GM21515 (cell line): ENCODE data around the gene GYPC.
A peak's percentile ranks its signal among the peaks of the same experiment; 100 is the strongest.

Experiments used
- ATAC-seq: cut with Tn5 transposase; IDR thresholded peaks from one replicate; pipeline ENCODE4 v1.9.1; 2021; ENCODE audit not compliant: unreplicated experiment

Gene GYPC

DNA sequence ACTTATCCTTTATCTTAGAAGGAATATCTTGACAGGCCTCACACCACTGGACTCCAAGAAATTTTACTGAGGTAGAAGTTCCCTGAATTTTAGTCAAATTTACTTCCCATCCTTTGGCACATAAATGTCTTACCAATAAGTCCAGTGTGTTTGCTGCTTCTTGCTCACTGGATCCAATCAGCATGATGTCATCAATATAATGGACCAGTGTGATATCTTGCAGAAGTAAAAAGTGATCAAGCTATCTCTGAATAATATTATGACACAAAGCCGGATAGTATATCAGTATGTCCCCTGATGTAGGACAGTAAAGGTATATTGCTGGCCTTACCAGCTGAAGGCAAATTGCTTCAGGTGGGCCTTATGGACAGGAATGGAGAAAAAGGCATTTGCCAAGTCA, 6.9 kb upstream of the GYPC start:
- ATAC-seq = no peak

DNA sequence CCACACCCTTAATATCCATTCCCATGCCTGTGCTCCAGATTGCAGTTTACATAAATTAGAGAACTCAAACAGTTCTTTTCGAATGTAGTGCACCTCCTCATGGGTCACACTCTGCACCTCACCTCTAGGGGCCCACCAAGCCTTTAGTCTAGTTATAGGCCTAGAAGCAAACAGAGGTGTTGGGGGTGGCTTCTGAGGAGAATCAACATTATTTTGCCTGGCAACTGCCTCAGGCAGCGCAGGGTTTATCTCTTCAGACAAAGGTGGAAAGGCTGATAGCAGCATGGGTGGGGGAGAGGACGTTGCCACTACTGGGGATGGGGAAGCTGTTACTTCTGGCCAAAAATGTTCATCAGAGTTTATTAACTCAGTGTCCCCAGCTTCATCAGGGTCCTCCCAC, 5.0 kb upstream of the GYPC start:
- no peak for ATAC-seq

DNA sequence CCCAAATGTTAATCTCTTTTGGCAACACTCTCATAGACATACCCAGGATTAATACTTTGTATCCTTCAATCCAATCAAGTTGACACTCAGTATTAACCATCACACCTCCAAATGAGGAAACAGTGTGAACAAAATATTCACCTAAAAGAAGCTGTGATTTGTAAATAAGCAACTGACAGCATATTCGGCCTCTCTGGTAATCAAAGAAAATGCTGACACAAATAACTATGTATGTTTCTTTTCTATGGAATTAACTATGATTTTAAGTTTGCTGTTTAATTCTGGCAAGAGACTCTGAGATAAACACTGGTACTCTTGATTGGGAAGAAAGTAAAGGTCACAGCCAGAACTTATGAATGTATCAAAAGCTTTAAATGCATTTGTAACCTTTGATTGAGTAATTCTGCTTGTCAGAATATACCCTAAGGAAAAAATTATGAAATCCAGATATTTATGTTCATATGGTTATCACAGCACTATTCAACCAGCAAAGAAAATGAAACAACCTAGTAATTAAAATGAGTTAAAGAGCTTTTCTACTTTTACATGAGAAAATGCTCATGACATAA, 3.6 kb upstream of the GYPC start:
- ATAC-seq = no peak

DNA sequence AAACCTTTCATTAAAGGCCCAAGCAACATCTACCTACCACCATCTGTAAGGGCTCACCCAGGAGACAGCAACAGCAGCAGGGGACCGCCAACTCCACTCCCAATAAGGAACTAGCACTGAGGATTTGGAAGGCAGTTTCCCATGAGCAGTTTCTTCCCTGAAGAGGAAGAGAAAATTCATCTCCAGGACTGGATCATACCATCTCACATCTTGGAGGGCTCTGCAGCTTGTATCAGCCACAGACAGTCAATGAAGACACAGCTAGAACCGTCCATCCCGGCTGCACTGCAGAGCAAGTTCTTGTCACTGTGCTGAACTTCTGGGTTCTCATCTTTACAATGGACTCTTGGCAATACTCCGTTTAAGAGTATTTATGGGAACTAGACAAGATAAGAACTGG, 2.8 kb upstream of the GYPC start:
- no peak for ATAC-seq

DNA sequence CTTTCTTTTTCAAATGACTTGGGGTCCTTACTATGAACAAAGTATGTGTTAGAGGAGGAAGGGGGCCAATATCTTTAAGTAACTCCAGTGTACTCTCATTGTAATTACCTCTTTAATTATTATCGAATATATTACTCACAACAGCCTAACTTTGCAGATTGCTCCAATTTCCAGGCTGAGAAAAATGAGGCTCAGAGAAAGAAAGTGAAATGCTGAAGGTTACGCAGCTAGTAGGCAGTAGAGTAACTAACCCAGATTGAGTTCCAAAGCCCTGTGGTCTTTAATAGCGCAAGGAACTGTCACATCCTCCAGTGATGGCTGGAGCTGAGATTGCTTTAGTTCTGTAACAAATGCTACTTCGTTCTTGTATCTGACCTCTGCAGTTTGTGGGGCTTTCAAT, 2.2 kb upstream of the GYPC start:
- ATAC-seq = no peak

DNA sequence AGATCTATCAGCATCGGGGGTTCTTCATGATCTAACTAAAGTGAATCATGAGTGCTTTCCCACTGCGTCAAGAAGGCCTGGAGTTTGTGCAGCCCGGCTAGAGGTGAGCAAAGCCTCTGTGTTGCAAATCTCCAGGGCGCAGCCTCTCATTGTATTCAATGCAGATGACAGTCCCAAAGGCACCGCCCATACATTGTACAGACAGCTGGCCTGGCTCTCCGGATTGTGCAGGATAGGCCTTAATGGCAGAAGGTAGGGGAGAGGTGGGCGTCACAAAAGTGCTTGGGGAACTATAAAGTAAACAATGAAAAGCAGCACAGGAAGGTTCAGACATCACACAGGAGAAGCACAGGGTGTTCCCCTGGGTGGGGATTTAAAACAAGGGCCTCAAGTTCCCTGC, 907 bp upstream of the GYPC start:
- ATAC-seq = no peak

DNA sequence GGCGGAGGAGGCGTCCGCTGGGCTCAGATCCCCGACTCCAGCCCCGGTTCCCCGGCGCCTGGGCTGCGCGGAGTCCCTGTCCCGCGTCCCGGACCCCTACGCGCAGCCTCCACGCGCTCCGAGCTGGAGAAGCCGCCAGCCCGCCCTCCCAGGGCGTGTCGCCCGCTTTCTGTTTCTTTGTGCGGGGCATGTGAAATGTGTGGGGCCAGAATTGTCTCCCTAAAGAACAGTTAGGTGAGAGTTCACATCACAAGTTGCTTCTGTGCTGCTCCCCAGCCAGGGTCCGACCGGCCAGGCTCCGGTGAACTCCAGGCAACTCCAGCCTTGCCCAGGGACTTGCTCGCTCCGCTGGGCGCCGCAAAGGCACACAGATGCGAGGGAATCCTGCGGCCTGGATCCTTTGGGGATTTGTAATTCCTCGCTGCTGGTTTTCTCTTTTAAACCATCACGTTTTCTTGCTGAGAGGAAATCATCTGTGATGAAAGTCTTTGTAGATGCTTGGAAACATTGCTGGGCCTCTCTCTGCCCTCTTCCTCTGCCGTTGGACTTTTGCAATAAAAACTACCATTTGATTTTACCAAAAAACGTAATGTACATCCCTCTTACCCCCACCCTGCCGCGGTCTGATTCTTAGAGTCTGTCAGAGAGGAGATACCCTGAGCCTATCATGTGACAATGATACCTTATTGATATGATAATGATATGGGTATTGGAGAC, 631 bp downstream of the GYPC start:
- peak; percentile 28 for ATAC-seq

DNA sequence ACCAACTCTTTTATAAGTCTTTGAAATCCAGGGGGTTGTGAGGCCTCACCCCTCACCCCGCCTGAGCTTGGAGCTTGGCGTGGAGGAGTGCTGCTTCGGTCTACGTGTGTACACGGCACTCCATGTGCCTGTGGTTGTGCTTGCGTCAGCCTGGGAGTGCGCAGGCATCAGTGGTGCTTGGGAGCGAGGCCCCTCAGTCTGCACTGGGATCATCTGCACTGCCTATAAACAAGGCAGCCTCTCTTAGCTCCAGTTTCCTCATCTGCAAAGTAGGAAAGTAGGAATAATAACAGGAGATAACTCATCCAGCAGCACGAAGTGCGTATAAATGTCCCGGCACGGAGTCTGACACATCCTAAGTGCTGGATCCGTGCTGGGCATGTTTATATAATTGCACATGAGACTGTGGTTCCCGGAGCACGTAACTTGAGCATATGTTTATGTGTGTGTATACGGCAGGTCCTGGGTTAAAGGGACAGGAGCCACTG, 1.2 kb downstream of the GYPC start:
- peak; percentile 23 for ATAC-seq

DNA sequence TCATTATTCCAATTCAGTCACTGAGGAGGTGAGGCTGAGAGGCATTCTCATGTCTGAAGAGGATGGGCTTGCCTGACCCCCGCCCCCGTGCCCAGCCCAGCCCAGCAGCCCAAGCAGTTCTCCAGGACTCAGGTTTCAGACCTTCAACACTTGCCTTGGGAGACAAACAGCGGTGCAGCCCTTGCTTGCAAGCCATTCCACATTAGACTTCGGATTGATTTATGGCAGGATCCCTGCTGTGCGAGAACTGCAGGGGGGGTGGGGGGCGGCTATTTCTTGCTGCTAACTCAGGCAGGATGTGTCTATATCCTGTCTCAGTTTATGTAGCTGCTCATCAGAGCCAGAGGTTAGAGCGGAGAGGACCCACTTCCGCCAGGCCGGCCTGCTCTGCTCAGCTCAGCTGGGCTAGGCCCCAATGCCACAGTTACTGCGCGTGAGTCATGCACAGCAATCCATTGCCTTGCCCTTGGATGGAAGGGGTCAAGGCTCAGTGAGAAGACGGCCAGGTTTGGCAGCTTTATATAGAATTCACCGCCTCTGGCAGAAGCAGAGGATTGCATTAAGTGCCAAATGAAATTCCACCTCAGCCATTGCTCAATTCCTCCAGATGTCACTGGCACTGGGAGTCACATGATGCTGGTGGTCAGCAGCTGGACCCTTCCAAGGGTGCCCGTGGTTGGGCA, 1.8 kb downstream of the GYPC start:
- peak; percentile 70 for ATAC-seq

DNA sequence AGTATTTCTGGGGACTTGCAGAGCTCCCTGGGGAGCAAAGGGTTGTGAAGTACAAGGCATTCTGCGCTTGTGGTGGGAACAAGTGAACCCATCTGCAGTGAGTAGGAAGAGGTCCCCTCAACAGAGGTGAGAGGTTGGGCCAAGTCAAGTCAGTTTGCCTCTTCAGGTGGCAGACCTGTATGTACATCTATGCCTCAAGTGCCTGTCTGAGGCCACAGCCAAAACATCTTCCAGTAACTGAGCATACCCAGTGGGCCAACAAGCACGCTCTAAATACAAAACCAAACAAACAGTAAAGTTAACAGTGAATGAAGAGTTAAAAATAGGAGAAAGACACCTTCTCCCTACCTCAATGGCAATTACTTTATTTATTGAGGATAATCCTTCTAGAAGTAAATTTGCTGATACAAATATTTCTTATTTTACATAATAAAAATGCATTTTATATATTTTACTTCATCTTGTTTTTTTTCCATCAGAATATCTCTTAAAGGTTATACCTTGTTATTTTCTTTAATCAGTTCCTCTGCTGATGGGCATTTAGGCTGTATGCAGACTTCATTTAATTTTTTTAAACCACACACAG, 2.5 kb downstream of the GYPC start:
- ATAC-seq = no peak

DNA sequence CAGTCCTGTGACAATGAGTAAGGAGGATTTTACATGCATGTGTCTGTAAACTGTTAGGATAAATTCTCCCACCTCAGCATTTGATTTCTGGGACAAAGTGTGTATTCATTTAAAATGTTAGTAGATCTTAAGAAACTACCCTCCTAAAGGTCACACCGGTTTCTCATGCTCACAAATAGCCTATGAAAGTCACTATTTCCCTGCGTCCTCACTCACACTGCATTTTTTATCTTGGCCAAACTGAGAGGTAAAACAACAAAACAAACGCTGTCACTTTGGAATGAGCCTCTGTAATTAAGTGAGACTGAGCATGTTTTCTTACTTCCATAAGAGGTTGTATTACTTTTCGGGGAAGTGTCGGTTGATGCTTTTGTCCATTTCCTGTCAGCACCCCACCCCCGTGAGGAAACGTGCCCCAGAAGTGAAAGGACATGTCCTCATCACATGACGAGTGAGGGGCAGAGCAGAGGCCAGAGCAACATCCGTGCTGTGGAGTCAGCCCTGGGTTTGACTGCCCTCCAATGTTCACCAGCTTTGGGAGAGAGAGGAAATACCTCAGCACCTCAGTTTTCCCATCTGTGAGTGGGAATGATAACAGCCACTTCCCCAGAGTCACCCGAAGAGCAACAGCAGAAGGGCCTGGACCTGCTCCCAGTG, 3.1 kb downstream of the GYPC start:
- peak; percentile 44 for ATAC-seq

DNA sequence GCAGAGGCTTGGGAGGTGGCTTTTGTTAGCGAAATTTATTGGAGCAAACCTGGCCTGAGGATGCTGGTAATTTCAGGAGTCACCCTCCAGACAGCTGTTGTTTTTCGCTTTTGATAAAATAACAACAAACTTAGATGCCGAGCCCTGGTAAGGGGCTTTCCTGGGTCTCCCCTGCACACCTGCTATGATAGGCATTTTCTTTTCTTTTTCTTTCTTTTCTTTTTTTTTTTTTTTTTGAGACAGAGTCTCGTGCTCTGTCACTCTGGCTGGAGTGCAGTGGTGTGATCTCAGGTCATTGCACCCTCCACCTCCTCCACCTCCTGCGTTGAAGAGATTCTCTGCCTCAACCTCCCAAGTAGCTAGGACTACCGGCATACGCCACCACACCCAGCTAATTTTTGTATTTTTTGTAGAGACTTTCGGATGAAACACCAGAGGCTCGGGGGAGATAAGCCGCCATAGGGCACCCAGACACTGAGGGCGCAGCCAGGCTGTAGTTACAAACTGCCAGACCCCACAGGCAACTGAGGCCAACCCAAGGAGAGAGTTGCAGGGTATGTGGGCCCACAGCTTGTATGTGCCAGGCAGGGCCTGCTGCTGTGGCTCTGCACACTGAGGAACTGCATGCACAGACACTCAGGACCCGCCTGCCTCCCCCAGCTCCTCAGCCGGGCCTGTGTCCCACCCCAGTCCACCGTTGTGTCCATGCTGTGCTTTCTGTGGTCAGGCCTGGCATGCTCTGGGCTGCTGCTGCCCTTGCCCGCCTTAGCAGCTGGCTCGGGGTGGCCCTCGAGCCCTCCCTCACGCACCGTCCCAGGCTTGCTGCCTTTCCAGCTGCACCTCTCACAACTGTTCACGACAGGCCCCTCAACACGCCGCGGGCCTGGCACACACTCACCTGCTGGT, 3.9 kb downstream of the GYPC start:
- no peak for ATAC-seq

DNA sequence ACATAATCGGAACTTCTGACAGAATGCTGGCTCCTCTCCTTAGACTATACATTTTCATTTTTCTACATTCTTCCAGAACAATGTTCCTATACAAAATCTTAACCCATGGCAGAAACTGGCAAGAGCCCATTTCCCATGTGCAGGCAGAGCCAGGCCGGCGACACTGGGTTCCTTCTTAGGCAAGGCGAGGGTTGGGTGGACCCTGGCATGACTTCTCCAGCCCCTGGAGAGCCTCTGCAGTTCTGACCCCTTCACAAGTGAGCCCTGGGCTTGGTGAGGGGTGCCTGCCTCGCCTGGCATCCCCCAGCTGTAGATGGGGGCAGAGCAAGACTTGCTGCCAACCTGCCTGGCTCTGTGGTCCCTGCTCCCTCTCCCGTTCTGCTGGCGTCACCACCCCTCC, 5.0 kb downstream of the GYPC start:
- no peak for ATAC-seq

DNA sequence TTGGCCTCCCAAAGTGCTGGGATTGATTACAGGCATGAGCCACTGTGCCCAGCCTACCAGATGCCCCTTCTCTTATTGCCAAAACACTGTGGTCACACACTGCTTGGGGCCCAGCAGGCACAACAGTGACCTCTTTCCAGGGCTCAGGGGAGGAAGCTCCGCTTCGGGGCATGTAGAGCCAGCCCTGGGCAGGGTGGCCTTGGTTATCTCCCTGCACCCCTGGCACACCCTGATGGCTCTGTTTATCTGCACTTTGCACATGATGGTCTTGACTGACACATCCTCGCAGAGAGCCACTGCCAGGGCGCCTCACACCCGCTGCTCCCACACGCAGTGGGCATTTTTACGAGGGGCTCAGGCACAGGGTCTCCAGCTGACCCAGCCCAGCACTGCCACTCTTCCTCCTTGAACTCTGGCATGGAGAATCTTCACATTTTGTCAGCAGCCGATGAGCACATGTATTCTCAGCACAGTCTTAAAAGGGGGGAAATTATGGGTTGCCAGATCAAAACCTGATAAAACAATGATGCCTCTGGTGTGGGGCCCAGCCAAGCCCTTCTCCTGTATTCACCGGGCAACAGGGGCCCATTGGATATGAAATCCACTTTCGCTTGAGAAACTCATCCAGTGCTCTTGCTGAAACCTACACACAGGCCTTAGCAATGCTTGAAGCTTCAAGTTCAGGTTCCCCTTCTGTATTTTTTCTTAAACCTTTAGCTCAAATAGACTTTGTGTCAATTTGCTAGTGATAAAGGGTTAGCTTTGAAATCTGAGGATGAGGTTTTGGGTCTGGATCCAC, 5.9 kb downstream of the GYPC start:
- no peak for ATAC-seq

DNA sequence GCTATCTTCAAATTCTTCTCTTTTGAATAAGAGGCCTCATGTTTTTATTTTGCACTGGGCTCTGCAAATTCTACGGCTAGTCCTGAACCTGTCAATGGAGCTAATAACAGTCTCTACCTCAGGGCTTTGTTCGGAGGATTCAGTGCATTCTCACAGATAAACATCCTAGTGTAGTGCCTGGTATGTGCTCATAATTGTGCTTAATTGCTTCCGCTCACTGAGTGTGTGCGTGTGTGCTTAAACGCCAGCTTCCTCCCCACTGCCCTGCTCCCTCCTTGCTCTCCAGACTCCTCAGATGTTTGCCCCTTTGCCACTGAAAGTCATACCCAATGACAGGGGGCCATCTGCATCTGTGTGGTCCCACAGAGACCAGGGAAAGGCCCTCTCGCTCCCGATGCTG, 6.7 kb downstream of the GYPC start:
- no peak for ATAC-seq

DNA sequence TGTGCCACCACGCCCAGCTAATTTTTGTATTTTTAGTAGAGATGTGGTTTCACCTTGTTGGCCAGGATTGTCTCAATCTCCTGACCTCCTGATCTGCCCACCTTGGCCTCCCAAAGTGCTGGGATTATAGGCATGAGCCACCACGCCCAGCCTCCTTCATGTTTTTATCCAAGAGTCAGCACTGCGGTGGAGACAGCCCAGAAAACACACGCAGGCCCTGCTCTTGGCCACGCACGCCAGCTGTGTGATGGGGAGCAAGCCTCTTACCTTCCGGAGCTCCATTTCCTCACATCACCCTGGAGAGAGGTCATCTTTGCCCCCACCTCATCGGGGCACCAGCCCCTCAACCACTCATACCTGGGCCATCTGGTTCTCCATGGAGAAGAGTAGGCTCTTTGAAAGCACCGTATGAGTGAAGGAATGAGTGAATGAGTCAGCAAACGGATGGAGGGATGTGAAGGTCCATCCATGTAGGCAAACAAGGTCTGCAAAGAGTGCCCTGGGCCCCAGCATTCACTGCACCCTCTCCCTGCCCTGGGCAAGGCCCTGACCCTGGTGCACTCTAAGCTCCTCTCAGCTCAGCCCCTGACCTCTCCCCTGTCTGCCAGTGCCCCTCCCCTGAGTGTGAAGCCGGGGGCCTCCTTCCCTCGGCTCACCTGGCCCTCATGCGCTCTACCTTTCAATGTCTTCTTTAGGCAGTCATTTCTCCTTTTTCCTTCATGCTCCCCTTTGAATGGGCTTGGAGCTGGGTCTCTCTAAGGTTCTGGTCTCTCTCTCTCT, 7.4 kb downstream of the GYPC start:
- no peak for ATAC-seq

DNA sequence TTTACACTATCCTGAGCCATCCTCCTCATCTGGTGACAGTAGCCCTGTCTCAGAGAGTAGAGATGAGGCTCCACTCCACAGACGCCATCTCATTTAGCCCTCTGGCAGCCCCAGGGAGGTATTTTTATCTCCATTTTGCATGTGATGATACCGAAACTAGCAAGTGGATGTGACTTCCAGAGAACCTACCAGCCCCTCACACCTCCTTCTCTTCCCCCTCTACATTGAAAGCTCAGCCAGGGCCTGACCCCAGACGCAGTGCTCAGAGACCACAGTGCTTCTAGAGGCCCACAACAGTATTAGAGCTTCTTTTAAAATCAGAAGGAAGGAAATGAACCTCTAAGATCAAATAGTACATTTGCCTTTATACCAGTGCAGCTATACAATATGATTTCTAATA, 8.3 kb downstream of the GYPC start:
- peak; percentile 76 for ATAC-seq

DNA sequence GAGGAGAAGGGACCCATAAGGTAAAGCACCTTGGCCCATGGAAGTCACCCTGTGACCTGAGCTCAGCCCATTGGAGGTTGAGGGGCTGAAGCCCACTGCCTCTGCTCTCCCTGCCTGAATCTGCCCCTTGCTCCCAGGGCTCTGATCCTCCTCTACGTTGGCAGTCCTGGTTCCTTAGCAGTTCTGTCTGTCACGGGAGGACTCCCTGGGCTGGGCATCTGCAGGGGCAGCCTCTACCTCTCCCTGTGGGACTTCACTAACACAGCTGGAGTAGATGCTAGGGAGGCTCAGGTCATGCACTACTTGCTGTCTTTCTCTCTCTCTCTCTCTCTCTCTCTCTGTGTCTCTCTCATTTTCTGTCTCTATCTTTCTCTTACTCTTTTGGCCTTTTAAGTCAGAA, 8.7 kb downstream of the GYPC start:
- peak; percentile 32 for ATAC-seq

DNA sequence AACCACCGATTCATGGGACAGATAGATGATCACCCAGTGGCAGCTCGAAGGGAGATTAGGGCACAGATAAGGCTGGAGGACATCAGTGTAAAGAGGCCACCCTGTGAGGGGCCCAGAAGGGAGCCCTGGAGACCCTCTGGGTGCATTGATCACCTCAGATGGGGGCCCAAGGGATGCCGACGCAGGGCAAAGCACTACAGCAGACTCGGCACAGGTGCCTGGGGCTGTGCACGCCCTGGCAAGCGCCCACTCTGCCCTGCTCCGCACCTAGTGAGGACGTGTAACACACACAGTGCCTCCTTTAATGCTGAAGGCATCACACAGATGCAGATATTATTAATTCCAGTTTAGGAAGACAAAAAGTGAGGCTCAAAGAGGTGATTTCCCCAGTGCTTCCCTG, 9.5 kb downstream of the GYPC start:
- no peak for ATAC-seq
